ENCODE data around the gene TCF7. TPM values are rescaled to one million over a fixed set of nuclear protein-coding genes. Genes with fewer than 3 reads are reported as not detected.
A peak's percentile ranks its signal among the peaks of the same experiment; 100 is the strongest.

TCF7 gene
- total RNA-seq, 1 donor from 2014 or later, result 0.82 TPM

DNA sequence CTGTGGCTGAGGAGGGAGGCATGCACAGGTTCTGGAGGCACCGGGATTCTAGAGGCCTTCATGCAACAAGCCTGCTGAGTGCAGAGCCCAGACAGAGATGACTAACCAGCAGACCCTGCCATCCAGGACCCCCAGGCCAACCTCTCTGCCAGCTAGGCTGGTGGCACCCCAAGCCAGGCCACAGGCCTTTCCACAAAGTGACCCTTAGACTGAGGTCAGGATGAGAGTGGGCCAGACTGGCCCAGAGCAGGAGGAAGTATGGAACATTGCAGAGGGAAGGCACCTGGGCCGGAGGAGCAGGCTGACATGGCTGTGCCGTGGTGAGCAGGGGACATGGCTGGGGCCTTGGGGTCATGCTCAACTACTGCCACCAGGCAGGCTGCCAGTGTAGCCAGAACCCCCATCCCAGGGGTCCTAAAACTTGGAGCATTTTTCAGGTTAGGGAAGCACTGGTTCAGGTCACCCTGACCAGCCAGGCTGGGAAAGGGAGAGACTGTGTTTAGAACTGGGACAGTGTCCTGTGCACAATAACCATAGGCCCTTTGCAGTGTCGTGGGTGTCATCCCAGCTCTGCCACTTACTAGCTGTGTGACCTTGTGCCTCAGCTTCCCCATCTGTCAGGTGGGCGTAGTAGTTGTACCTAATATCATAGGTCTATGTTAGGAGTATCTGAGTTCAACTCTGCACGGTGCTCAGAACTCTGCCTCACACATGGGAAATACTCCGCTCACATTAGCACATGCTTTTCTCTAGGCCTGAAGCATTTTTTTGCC is 17.3 kb downstream of the TCF7 start:
- no peak for DNase-seq

GRCh38 chr5:134132372-134133187 is 18.1 kb downstream of the TCF7 start:
- DNase-seq, result no peak

- no peak for DNase-seq
Observed at GRCh38 chr5:134133188-134133994, 18.9 kb downstream of the TCF7 start.

- DNase-seq, result no peak
Observed at GRCh38 chr5:134133995-134134541, 19.6 kb downstream of the TCF7 start.

DNA sequence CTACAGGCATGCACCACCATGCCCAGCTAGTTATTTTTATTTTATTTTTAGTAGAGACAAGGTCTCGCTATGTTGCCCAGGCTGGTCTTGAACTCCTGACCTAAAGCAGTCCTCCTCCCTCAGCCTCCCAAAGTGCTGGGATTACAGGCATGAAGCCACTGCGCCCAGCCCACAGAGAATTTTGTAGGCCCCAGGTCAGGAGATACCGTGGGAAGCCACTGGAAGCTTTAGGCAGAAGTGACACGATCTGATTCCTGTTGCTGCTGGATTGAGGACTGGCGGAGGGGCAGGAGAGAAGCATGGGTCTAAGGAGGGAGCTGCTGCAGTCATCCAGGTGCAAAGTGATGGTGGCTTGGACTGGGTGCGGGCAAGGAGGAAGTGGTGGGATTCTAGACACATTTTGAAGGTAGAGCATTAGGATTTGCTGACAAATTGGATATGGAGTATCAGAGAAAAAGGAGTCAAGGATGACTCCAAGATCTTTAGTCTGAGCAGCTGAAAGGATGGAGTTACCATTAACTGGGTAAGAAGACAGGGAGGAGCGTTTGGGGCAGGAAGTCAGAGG is 20.7 kb downstream of the TCF7 start:
- DNase-seq, result no peak

- DNase-seq, result no peak
Observed at GRCh38 chr5:134136221-134136631, 21.7 kb downstream of the TCF7 start.

- no peak for DNase-seq
Observed at GRCh38 chr5:134136771-134137170, 22.3 kb downstream of the TCF7 start.

GRCh38 chr5:134138416-134139376 is 24.2 kb downstream of the TCF7 start:
- no peak for DNase-seq

DNA sequence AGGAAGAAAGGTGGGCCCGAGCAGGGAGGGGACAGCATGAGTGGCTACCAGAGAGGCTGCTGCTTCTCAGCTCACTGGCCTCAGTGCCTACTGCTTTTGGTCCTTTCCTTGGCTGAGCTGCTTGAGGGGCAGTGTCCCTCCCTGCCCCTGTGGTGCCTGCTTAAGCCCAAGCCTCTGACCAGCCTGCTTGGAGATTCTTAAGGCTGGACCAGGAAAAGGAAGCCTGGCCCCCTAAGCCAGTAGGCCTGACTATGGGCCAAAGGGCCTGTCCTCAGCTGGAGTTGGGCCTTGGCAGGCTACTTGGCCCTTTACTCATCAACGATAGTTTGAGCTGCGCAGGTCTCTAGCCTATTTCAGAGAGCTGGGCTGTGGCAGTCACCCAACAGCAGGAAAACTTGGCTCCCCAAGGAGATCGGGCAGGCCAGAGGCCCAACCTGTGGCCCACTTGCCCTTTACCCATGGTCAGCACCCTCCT is 24.9 kb downstream of the TCF7 start:
- no peak for DNase-seq

DNA sequence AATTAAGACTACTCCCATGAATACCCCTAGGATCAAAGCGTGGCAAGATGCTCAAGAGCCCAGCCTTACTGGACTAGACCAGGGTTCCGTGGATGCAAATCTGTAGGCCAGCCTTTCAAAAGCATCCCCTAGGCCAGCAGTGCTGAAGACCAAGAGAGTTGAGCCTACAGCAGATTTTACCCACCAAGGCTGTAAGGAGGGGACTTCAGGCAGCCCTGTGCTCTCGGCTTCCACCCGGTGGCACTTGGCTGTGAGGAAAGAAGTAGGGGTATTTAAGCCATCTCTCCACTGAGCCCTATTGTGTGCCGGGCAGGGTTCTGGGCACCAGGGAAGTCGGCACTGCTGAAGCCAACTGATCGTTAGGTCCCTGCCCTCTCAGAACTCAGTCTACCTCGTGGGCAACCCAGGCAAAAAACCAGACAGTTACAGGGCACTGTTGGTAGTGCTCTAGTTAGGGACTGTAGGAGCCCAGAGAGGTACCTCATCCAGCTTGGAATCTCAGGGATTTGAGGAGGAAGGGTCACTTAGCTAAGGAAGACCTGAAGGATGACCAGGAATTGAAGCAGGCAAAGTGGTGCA is 25.5 kb downstream of the TCF7 start:
- no peak for DNase-seq

GRCh38 chr5:134140530-134141201 is 26.2 kb downstream of the TCF7 start:
- peak; percentile 78 for DNase-seq

- DNase-seq, result no peak
Observed at GRCh38 chr5:134141331-134142050, 27.0 kb downstream of the TCF7 start.

GRCh38 chr5:134142052-134142451 is 27.6 kb downstream of the TCF7 start:
- no peak for DNase-seq

DNA sequence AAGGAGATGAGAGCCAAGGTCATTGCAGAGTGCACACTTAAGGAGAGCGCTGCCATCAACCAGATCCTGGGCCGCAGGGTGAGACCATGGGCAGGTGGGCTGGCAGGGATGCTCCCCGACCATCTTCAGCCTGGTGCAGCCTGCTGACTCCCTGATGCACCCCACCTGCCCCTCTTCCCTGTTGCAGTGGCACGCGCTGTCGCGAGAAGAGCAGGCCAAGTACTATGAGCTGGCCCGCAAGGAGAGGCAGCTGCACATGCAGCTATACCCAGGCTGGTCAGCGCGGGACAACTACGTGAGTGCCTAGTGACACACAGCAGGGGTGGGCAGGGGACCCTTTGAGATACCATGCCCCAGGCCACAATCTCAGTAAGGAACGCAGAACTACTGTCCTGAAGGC is 28.3 kb downstream of the TCF7 start:
- DNase-seq, result no peak

DNA sequence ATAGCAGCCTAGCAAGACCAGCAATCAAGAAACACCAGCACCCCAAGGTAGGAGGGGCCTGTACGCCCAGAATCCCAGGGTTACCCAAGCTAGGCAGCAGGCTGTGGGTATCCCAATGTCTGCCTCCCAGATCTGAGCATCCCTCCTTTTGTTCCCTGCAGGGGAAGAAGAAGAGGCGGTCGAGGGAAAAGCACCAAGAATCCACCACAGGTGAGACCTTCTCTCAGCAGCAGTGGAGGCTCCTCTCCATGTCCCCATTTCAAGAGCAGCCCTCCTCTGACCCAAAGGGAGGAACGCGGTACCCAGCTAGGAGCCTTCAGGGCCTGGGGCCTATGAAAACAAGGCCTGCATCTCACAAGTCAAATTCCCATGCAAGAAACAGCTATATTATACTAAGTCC is 28.9 kb downstream of the TCF7 start:
- no peak for DNase-seq

GRCh38 chr5:134143944-134144941 is 29.8 kb downstream of the TCF7 start:
- DNase-seq, result no peak

DNA sequence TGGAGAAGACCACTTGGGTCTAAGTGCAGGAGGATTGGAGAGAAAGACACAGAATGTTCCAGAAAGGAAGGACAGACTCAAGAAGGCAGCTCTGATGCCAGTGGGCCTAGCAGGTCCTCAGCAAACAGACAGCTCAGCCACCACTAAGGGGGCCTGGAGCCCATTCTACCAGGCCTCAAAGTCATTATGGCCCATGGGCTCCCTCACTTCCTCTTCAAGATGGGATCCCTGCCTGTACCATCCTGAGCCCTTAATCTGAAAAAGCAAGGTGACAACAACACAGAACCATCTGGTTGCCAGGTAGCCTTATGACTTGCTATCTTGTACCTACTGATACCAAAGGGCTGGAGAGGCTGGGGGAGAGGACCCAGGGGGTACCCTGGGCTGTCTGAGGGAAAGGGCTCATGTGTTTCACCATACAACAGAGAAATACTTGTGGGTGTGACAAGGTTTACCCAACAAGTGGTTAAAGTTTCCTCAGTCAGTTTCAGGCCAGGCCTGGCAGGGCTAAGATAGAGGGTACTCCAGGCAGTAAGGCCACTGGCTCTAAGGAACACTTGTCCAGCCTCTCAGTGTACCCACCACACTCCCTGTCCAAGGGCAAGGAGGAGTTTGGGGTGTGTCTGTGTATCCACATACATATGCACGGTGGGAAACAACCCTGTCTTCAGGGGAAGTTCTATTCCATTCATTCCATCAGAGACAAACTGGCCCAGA is 30.7 kb downstream of the TCF7 start:
- no peak for DNase-seq

All from tongue (tissue), 2 donors.